GM21825 (cell line): Measurements from ENCODE around the gene ARL6IP4.

Experiments
- ATAC-seq: cut with Tn5 transposase; IDR thresholded peaks from one replicate; pipeline ENCODE4 v1.9.1; 2021; ENCODE audit warnings: mild to moderate bottlenecking, moderate library complexity; ENCODE audit not compliant: unreplicated experiment

The ARL6IP4 gene

DNA sequence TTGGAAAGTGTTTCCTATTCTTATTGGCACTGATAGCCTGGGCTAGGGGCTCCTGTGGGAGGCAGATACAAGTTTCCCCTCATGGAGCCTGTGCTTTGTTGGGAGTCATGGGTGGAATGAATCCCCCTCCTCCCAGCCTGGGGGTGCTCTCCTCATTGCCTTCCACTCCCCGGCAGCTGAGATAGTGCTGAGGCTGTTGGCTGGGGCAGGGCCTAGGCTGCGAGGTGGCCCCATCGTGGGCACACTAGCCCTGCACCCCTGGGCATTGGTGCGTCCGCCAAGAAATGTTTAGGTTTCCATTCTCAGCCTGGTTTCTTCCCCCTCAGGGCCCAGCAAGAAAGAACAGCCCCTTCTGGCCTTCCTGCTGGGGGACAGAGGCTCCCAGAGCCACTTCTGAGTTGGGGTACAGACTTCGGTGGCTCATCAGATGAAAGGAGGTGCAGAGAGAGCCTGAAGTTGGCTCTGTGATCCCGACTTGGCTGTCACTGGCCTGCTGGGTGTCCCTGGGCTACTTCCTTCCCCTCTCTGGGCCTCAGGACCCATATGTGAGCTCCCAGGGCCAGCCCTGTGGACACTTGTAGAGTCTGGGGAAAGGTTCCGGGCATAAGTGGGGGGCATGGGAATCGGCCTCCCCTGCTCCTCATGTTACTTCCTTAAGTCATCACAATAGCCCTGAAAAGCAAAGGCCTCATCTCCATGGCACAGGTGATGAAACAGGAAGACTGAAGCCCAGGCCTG, 2.7 kb upstream of the ARL6IP4 start:
- ATAC-seq, result no peak

DNA sequence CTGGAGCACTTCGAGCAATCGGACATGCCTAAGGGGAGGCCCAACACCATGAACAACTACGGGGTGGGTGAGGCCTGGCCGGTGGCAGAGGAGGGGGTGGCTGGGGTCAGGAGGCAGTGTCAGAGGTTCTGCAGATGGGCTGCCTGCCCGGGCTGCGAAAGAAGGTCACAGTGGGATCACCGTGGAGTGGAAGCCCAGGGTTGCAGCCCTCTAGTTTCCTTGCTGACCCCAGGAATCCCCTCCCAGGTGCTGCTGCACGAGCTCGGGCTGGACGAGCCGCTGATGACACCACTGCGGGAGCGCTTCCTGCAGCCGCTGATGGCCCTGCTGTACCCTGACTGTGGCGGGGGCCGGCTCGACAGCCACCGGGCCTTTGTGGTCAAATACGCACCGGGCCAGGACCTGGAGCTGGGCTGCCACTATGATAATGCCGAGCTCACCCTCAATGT, 1.9 kb upstream of the ARL6IP4 start:
- no peak for ATAC-seq

DNA sequence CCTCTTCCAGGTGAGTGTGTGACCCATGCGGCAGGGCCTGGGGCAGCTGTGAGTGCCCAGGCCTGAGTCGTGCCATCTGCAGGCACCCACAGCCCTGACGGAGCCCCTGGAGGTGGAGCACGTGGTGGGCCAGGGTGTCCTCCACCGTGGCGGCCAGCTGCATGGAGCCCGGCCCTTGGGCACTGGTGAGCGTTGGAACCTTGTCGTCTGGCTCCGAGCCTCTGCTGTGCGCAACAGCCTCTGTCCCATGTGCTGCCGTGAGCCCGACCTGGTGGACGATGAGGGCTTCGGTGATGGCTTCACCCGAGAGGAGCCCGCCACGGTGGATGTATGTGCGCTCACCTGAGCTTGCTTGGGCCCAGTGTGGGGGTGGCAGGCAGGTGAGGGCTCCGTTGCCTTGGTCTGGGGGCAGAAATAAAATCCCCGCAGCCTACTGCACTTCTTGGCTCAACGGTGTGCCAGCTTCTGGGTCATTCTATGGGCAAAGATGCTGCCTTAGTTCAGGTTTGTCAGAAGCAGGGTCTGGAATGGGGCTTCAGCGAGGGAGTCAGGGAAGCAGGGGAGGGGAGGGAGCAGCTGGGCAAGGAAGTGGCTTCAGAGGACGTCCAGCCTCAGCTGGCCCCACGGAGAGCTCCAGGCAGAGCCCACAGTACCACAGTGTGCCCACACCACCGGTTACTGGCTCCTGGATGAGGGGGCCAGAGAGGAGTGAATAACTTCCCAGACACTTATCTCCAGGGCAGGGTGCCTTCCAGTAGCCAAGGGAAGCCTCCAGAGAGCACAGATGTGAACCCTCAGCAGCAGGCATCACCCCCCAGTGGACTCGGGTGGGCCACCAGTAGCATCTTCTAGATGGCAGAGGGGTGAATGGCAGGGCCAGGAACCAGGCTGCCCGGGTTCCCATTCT, 1.2 kb upstream of the ARL6IP4 start:
- ATAC-seq, result no peak

DNA sequence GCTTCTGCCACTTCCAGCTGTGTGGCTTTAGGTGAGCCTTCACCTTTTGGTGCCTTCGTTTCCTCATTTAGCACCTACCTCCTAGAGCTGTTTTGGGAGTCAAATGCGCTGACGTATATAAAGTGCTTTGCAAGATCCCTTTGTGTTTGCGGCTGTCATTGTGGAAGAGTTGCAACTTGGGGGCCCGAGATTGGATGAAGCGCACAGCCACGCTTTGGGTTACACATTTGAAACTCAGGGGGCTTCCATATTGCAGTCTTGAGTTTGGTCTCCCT, 636 bp upstream of the ARL6IP4 start:
- ATAC-seq, result no peak

- peak; percentile 10 for ATAC-seq
Observed at GRCh38 chr12:122981036-122981471, 573 bp downstream of the ARL6IP4 start.

- ATAC-seq, result no peak
Observed at GRCh38 chr12:122981587-122982476, 1.4 kb downstream of the ARL6IP4 start.

DNA sequence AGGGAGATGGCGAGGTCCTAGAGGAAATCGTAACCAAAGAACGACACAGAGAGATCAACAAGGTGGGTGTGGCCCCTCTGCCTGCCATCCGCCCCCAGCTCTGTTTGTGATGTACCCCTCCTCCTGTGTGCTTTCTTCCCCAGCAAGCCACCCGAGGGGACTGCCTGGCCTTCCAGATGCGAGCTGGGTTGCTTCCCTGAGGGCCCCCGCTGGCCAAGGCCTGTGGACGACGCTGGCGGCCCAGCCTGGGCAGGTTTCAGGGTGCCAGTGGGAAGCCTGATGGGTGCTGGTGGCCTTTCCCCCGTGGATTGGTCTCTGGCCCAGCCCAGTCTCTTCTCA, 2.0 kb downstream of the ARL6IP4 start:
- no peak for ATAC-seq

DNA sequence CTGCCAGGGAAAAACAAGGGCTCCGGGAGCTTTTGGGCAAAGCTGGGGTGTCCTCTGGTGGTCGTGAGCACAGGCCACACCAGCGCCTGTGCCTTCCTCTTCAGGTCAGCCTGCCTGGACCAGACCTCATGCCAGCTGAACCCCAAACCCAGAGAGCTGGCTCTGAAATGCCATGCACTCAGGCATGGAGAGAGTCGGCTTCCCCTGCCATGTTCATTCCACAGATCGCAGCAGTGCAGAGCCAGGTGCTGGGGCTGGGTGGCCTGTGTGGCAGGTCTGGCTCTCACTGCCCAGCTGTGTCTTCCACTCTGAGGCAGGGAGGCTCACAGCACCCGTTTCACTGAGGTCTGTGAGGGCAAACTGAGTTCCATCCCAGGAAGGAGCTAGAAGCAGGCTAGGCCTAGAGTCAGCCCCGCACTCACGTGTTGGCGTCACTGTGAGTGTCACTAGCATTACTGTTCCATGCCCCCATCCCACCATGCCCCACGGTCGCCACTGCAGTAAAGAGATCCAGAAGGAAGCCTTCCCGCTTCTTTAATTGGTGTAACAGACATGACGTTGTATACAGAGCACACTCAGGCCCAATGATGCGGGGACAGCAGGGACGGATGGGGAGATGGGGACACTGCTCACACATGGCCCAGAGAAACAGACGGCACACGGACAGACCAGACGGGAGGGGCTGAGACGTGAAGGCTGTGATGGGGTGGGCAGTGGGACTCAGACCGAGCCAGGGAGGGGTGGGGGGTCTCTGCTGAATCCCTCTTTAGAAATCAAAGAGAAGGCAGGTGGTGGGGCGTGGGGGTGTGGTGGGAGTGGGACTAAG, 2.7 kb downstream of the ARL6IP4 start:
- no peak for ATAC-seq

- ATAC-seq, result no peak
Observed at GRCh38 chr12:122983789-122984515, 3.5 kb downstream of the ARL6IP4 start.

DNA sequence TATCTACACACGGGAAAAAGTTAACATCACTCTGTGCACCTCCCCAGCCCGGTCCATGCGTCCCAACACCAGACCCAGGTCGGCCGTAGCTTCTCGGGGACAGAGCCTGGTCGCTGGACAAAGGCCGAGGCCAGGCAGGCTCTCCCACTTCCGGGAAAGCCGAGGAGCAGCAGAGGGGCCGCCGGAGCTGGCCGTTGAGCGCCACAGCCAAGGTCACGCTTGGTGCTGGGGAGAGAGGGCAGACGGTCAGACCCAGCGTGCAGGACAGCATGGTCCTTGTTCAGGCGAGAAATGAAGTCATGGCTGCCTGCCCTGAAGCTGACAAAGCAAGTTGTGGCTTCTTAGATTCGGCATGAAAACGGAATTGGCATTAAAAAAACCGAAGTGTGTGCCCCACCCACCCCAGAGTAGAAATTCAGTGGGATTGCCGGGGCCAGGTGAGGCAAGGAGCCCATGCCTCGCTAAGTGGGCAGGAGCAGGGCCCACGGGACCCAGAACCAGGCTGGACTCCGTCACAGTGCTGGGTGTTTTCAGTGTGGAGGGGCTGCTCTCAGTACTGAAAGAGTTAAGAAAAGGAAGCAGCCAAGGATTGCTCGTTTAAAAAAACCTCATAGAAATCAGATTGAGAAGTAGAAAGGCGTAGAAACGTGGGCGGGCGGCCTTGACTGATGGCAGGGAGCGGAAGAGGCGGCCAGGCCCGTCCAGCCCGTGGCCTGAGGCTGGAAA, 4.3 kb downstream of the ARL6IP4 start:
- ATAC-seq, result no peak

GRCh38 chr12:122985338-122986257, 5.1 kb downstream of the ARL6IP4 start:
- ATAC-seq, result no peak

DNA sequence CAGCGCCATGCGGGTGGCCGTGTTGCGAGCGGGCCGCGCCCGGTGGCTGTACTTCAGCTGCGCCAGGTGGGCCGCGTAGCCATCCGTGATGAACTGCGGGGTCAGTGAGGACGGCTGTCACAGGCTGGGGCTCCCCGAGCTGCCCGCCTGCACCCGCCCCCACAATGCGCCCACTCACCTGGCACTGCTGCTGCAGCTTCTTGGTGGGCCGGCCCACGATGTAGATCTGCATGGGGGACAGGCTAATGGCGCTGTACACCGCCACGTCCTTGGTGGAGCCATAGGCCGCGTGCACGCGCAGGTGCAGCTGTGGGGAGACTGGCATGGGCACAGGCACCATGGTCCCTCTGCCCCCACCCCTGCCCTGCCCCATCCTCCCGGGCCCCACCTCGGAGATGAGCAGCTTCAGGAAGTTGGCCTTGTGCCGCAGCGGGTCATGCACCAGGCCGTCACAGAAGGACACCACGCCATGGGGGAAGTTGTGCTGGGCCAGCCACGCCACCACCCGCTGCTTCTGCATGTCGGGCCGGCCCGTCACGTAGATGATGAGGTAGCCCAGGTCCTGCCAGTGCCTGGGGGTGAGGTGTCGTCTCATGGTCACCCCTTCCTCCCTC, 5.9 kb downstream of the ARL6IP4 start:
- no peak for ATAC-seq

DNA sequence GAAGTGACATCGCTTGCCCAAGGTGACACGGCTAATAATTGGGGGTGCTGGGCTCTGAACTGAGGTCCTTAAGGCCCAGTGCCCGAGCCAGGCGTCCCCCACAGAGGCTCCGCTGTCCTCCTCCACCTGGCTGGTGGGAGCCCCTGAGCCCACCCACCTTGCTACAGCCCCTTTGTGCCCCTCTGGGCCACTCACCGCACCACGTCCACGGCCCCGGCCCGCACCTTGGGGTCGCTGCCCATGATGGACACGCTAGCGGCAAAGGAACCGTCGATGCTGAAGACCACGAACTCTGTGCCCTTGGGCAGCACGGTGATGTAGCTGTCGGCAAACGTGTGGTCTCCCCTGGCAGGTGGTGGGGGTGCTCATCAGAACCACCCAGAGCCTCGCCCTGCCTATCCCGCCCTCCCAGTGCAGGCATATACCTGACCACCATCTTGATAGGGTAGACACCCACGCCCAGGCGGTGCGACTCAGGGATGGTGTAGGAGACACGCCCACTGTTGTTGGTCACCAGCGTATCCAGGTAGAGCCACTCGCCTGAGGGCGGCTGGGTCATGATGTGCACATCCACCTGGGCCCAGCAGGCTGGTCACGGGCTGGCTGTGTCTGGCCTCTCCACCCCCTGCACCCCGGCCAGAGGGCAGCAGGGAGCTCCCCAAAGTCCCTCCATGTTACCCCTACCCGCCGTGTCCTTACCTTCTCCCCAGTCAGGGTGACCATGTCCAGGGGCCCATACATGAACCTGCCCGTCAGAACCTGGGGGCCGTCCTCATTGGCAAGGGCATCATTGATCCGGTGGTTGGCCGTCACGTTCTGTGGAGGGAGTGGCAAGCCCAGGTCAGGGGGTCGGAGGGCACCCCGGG, 6.8 kb downstream of the ARL6IP4 start:
- no peak for ATAC-seq

- no peak for ATAC-seq
Observed at GRCh38 chr12:122988036-122988435, 7.6 kb downstream of the ARL6IP4 start.

DNA sequence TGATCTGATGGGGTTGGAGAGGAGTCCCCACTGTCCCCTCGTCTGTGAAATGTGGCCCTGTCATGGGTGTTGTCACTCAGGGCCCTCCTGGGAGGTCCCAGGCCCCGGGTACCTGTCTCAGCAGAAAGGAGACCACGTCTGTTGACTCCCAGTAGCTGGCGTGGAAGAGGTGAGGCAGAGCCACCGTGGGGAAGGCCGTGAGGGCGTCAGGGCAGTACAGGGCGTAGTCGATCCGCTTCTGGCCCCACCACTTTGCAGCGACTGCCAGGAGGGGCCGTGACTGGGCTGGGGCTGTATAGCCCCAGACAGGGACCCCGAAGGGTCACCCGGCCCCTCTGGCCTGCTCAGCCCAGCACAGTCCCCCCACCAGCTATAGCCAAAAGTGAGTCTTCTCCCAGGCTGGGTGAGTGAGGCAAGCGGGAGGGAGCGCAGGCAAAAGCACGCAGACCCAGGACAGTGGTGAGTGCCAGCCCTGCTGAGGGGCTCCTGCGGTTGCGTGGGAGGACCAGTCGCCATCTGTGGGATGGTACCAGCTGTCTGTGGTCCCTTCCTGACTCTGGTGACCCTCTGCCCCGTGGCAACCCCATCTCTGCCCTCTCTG, 8.2 kb downstream of the ARL6IP4 start:
- no peak for ATAC-seq

DNA sequence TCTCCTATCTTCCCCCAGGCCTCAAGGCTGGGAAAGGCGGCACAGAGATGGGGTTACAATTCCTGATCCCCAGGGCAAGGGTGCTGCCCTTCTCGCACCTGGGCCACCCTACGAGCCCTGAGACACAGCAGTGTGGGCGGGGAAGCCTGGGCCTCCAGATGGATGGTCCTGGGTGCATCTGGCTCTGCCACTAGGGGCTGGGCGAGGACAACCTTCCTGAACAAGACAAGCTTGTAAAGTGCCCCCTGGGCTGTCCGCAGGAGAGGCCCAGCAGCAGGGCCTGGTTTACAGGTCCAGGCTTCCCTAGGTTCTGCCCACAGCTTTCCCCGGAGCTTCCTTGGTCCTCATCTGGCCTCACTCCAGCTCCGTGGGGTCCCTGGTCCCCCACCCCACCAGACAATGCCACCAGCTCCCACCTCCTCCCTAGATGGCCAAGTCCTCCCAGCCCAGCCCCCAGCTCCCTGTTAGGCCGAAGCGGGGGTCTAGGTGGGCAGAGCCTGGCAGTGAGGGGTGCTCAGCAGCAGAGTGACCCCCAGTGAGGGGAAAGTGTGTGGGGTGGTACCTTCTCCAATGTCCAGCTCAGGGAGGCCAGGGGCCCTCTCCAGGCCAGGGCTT, 8.9 kb downstream of the ARL6IP4 start:
- no peak for ATAC-seq
